Measurements from ENCODE around the gene CLRN3.

- TF ChIP-seq, protein P1, sequence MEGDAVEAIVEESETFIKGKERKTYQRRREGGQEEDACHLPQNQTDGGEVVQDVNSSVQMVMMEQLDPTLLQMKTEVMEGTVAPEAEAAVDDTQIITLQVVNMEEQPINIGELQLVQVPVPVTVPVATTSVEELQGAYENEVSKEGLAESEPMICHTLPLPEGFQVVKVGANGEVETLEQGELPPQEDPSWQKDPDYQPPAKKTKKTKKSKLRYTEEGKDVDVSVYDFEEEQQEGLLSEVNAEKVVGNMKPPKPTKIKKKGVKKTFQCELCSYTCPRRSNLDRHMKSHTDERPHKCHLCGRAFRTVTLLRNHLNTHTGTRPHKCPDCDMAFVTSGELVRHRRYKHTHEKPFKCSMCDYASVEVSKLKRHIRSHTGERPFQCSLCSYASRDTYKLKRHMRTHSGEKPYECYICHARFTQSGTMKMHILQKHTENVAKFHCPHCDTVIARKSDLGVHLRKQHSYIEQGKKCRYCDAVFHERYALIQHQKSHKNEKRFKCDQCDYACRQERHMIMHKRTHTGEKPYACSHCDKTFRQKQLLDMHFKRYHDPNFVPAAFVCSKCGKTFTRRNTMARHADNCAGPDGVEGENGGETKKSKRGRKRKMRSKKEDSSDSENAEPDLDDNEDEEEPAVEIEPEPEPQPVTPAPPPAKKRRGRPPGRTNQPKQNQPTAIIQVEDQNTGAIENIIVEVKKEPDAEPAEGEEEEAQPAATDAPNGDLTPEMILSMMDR (IDR thresholded peaks at IDR 0.05): no peak
- no peak for TF ChIP-seq POLR2A (IDR thresholded peaks at IDR 0.05)
Measured at GRCh38 chr10:127899766-127900387, 7.1 kb upstream of the CLRN3 start.

All from uterus (tissue), 2 donors.